GM19324 (cell line): Measurements from ENCODE around the gene C2orf68.
"Not testable (repeated sequence)": the region's sequence is repeated elsewhere in the genome, so short reads cannot be mapped to it uniquely, and the experiment has no call there.

ENCODE experiments used
- ATAC-seq: cut with Tn5 transposase; IDR thresholded peaks from one replicate; pipeline ENCODE4 v1.9.1; 2021; ENCODE audit warnings: mild to moderate bottlenecking, moderate library complexity; ENCODE audit not compliant: unreplicated experiment, low FRiP score

Gene C2orf68

GRCh38 chr2:85584857-85585780 is 26.7 kb downstream of the C2orf68 start:
- ATAC-seq: peak; percentile 46

GRCh38 chr2:85584354-85584856 is 27.5 kb downstream of the C2orf68 start, which contains the start of gene VAMP5:
Gene VAMP5, plus strand, starts transcription at chr2:85584431. Its CDS starts 60 bp downstream, at chr2:85584491.
- ATAC-seq: peak; percentile 60

DNA sequence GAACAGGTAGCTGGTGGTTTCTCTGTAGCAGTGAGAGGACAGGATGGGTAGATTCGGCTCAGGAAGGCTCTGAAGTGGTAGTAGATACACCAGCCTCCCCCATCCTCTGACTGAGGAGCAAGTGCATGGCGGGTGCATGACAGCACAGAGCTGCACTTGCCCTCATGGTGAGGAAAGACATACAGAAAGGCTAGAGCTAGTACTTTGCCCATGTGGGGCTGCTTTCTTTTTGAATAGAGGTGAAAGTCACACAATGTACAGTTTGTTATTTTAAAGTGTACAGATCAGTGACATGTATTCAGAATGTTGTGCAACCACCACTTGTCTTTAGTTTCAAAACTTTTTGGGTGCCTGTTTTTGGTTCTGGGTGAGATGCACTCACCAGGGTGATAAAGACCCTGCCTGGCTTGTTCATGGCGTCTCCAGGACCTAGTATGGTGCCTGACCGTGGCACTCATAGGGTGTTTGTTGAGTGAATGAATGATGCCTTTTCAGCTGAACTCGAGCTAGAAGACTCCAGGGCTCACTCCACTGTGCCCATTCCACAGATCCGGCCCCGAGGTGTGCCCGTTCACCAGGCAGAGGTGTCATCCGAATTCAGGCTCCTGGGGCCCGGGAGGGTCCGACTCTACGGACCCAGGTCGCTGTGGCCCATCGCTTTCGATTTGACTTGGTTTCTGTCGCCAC is 28.1 kb downstream of the C2orf68 start:
- no peak for ATAC-seq

DNA sequence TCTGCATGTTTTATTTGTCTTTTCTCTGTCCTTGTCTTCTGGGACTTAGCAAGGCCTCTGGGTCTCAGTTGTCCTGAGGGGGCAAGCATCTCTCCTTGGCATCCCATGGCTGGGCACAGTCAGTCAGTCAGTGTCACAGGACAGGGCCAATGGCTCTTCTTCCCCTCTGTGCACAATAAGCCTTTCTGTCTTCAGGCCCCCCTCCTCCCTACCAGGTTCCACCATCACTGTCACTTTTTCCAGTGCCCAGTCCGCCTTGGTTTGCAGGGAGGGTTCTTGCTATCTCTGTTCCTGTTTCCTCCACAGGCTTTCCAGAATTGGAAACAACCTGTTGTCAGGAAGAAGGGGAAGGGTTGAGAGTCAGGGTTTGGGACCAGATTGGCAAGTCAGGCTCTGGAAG is 29.4 kb downstream of the C2orf68 start:
- no peak for ATAC-seq

DNA sequence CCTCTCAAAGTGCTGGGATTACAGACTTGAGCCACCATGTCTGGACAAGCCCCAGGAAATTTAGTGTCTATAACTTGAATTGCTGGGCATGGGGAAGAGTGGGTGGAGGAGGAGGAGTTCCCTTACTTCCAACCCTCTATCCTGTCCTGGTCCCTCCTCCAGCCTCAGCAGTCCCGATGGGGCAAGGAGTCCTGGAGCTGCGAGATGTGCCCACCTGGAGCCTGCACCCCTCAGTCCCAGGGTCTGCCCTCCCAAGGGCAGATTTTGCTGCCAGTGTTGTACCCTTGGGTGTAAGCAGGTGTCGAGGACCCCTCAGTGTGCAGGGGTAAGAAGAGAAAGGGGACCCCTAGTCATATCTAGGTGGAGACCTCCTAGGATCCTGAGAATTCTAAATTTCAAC is 31.7 kb downstream of the C2orf68 start:
- ATAC-seq: no peak

GRCh38 chr2:85579266-85579935 is 32.5 kb downstream of the C2orf68 start:
- no peak for ATAC-seq

DNA sequence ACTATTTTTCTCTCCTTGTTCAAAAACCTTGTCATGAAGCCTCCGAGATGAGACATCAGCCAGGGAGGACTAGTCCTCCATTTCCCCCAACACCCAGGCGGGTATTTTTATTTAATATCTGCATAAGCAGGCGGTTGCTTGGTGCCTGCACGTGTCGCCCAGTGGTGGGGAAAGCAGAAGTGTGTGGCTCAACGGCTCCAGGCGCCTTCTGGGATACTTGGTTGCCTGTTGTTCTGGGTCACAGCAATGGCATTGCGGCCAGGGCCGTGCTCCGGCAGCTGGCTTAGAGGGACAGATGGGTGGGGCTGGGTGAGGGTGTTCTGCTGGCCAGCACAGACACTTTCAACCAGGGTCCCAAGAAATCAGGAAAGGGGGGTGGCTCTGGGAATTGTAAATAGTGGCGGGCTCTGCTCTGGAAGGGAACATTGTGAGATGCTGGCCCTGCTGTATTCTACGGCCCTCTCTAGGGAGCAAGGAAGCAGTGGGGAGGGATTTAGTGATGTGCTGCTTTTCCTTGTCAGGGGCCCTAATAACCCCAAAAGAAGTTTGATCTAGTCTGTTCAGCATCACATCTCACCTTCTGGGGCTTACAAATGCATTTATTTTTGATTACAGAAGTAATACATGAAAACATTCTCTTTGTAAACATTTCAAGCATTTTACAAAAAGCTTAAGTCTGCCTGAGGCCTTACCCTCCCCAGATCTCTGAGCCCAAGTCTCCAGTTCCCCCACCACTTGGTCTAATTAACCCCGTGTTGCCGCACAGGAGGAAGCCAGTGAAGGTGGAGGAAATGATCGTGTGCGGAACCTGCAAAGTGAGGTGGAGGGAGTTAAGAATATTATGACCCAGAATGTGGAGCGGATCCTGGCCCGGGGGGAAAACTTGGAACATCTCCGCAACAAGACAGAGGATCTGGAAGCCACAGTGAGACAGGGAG is 33.4 kb downstream of the C2orf68 start:
- peak; percentile 33 for ATAC-seq

GRCh38 chr2:85577386-85578242 is 34.3 kb downstream of the C2orf68 start, which contains the start of gene VAMP8:
Gene VAMP8, plus strand, starts transcription at chr2:85577586. Its CDS starts 61 bp downstream, at chr2:85577647.
- ATAC-seq: peak; percentile 67

GRCh38 chr2:85577063-85577385 is 34.8 kb downstream of the C2orf68 start:
- ATAC-seq: no peak

DNA sequence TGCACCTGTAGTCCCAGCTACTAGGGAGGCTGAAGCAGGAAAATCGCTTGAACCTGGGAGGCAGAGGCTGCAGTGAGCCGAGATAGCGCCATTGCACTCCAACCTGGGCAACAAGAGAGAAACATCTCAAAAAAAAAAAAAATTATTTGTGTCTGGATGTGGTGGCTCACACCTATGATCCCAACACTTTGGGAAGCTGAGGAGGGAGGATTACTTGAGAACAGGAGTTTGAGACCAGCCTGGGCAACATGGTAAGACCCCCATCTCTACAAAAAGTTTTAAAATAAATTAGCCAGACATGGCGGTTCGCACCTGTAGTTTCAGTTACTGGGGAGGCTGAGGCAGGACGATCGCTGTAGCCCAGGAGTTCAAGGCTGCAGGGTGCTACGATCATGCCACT is 36.1 kb downstream of the C2orf68 start:
- ATAC-seq: no peak

DNA sequence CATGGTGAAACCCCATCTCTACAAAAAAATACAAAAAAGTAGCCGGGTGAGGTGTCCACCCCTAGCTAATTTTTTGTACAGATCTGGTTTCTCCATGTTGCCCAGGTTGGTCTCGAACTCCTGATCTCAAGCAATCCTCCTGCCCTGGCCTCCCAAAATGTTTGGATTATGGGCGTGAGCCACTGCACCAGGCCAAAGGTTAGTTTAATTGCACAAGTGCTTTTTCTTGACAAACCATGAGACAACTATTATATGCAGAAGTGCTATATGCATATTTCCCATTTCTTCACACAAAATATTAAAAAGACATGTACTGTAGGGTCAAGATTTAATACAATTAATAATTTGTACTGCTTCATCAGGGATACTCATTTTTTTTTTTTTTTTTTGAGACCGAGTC is 45.6 kb downstream of the C2orf68 start:
- ATAC-seq: no peak

DNA sequence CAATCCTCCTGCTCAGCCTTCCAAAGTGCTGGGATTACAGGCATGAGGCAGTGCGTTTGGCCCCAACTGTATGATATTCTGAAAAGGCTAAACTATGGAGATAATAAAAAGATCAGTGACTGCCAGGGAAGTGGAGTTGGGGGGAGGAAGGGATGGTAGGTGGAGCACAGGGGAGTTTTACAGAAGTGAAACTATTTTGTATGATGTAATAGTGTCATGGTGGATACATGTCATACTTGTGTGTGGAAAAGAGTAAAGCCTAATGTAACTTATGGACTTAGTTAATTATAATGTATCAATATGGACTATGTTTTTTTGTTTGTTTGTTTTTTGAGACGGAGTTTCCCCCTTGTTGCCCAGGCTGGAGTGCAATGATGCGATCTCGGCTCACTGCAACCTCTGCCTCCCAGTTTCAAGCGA is 47.7 kb downstream of the C2orf68 start:
- no peak for ATAC-seq

- ATAC-seq: peak; percentile 88
Observed at GRCh38 chr2:85561280-85562212, 50.3 kb downstream of the C2orf68 start, which contains the start of gene GGCX. Gene GGCX, minus strand, starts transcription at chr2:85561493. Its CDS starts 65 bp downstream, at chr2:85561428.

DNA sequence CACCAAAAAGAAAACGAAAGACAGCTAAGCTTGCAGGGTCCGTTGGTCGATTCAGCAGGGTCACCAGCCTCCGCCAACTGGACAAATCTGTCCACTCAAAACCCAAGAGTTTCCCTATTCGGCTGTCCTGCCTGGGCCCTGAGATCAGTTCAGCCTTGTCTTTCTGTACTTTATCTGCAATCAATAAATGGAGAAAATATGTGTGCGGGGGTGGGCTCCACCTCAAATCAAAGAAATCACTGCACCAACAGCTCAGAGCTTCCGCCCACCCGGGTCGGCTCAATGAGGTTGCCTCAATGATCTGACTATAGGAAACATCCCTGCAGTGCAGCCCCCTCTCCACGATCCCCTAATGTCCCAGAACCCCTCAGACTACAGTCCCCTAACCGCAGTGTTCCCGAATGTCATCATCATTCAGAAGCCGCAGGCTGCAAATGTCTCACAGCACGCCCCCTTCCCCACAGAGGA is 51.0 kb downstream of the C2orf68 start:
- ATAC-seq: no peak

DNA sequence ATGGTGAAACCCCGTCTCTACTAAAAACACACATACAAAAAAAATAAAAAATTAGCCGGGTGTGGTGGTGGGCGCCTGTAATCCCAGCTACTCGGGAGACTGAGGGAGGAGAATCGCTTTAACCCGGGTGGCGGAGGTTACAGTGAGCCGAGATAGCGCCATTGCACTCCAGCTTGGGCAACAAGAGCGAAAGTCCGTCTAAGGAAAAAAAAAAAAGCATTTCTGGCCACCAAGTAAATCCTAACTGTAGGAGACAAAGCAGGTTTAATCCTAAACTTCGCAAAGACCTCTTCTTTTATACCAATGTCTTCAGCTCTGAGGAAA is 51.5 kb downstream of the C2orf68 start:
- ATAC-seq: not testable (repeated sequence)

DNA sequence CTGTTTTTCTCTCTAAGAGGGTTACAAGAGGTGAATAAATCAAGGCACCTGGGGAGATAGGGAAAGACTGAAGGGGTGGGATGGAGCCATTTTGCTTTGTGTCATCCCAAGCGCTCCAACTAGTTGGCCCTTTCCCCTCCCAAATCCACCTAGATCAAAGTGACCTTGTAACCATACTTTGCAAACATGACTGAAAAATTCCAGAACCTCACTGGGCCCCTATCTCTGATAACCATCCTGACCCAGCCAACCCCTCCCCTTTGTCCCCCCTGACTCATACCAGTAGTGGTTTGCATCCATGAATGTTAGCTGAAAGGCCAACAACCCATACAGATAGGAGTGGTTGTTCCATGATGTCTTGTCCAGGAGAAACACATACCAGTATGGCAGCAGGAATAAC is 53.7 kb downstream of the C2orf68 start:
- ATAC-seq: no peak

DNA sequence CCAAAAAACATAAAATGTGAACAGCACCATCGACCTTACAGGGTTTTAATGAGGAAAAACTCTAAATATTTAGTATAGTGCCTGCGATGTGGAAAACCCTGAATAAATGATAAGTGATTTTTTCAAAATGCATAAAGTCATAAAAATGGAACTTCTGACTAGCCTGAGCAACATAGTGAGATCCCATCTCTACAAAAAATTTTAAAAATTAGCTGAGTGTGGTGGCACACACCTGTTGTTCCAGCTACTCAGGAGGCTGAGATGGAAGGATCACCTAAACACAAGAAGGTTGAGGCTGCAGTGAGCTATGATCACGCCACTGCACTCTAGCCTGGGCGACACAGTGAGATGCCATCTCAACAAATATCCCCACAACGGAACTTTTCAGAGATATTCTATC is 54.7 kb downstream of the C2orf68 start:
- no peak for ATAC-seq
